BJ (cell line): ENCODE data around the gene CASP7. TPM values are rescaled to one million over a fixed set of nuclear protein-coding genes. Genes with fewer than 3 reads are reported as not detected.
A peak's percentile ranks its signal among the peaks of the same experiment; 100 is the strongest.

Experiments
- CTCF ChIA-PET: fragments of 350-600 bp; formaldehyde crosslinking; extraction: SDS; loops from one replicate; lab custom pipeline; 2021; ENCODE audit warnings: antibody characterized with exemption, inconsistent platforms; lab: Yijun Ruan, JAX
- POLR2A ChIA-PET: fragments of 300-600 bp; sonication (Branson Sonifier 250); formaldehyde crosslinking; extraction: SDS; loops from one replicate; lab custom pipeline; 2021; ENCODE audit warnings: antibody characterized with exemption; lab: Charles Lee
- DNase-seq: peaks from one replicate; pipeline ENCODE4 v3.0.0-alpha.2; 2011; ENCODE audit warnings: low read depth
- H3K27me3 ChIP-seq: 2 replicates; pipeline ENCODE4 v1.6.0; 2011; ENCODE audit warnings: low read length; ENCODE audit not compliant: control insufficient read depth, insufficient read depth
- H3K36me3 ChIP-seq: 2 replicates; pipeline ENCODE4 v1.5.1; 2011; ENCODE audit warnings: low read length; ENCODE audit not compliant: control insufficient read depth, insufficient read depth
- H3K4me3 ChIP-seq: 2 replicates; pipeline ENCODE4 v1.5.1; 2011; ENCODE audit warnings: low read depth, mild to moderate bottlenecking, control low read depth, low read length
- polyA plus RNA-seq: library from polyadenylated mRNA; depleted of rRNA; stranded (reverse); fragments of >200 nt; gene quantifications from 2 replicates; pipeline ENCODE4 v1.2.3, GENCODE V29; 2011
- TF ChIP-seq, protein P1 (sequence below): IDR thresholded peaks from 2 replicates; pipeline ENCODE4 v1.5.1; 2011; ENCODE audit warnings: low read depth, mild to moderate bottlenecking, control low read depth, inconsistent platforms, low read length, moderate library complexity; ENCODE audit not compliant: insufficient read depth

The CASP7 gene
- polyA plus RNA-seq, 1 experiment, result 22.9 TPM

- no peak for DNase-seq
- H3K36me3 ChIP-seq, result no peaks in the 10 kb centered on the region
- POLR2A ChIA-PET, result no interaction called here
- CTCF ChIA-PET, result no interaction called here
- H3K27me3 ChIP-seq, result no peaks in the 10 kb centered on the region
- TF ChIP-seq, protein P1, sequence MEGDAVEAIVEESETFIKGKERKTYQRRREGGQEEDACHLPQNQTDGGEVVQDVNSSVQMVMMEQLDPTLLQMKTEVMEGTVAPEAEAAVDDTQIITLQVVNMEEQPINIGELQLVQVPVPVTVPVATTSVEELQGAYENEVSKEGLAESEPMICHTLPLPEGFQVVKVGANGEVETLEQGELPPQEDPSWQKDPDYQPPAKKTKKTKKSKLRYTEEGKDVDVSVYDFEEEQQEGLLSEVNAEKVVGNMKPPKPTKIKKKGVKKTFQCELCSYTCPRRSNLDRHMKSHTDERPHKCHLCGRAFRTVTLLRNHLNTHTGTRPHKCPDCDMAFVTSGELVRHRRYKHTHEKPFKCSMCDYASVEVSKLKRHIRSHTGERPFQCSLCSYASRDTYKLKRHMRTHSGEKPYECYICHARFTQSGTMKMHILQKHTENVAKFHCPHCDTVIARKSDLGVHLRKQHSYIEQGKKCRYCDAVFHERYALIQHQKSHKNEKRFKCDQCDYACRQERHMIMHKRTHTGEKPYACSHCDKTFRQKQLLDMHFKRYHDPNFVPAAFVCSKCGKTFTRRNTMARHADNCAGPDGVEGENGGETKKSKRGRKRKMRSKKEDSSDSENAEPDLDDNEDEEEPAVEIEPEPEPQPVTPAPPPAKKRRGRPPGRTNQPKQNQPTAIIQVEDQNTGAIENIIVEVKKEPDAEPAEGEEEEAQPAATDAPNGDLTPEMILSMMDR, result no peak
- no peak overlapping the region for H3K4me3 ChIP-seq
Observed at GRCh38 chr10:113661332-113661731, 18.4 kb upstream of the CASP7 start.

- no peak overlapping the region for H3K4me3 ChIP-seq
- H3K27me3 ChIP-seq, result no peaks in the 10 kb centered on the region
- no peak for DNase-seq
- H3K36me3 ChIP-seq, result no peaks in the 10 kb centered on the region
- TF ChIP-seq, protein P1, result no peak
- ChIA-PET CTCF (interaction anchor here (0.7 kb wide), 2 partner anchors 16 to 77 kb away, joined by 3 to 7 read pairs; no protein-coding TSS in a partner anchor), POLR2A (no interaction called here)
Observed at GRCh38 chr10:113663142-113663541, 16.6 kb upstream of the CASP7 start.

- POLR2A ChIA-PET, result no interaction called here
- Histone ChIP-seq H3K27me3 (no peaks in the 10 kb centered on the region), H3K4me3 (no peak within 1 kb of the TSS), H3K36me3 (no peaks in the 10 kb centered on the region)
- CTCF ChIA-PET, result interaction anchor here (0.7 kb wide), 1 partner anchor 78 kb away, joined by 3 read pairs; no protein-coding TSS in a partner anchor
- TF ChIP-seq, protein P1, result no peak
- DNase-seq, result no peak
Observed at GRCh38 chr10:113663908-113664307, 15.8 kb upstream of the CASP7 start, which contains the start of gene NRAP. Gene NRAP (minus strand): TSS chr10:113664041. CDS start chr10:113663882, 159 bp downstream.

DNA sequence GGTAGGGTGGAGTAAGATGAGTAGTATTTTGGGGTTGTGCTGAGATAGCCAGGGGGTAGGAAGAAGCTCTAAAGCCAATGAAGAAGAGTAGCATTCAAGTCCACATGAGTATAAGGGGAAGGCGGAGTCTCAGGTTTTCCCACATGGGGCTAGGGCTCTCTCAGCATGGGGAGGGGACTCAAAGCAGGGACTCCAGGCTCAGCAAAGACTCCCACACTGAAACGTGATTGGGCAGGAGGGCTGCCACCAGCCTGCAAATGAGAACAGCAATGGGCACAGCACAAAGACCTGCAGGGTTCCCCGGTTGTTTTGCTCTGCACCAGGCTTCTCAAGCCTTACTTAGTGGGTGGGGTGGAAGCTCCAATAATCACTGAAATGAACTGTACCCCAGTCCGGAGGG lies 14.4 kb upstream of the CASP7 start:
- TF ChIP-seq, protein P1, result no peak
- ChIA-PET CTCF (interaction anchor here (2.9 kb wide), 1 partner anchor 14 kb away, joined by 13 read pairs; the partner anchor contains the start of gene CASP7), POLR2A (no interaction called here)
- DNase-seq, result no peak
- no peaks in the 10 kb centered on the region; the same call in 1 of the 2 replicates for H3K27me3 ChIP-seq
- no peak overlapping the region for H3K4me3 ChIP-seq
- H3K36me3 ChIP-seq, result no peaks in the 10 kb centered on the region

GRCh38 chr10:113665806-113666354 lies 13.8 kb upstream of the CASP7 start:
- Histone ChIP-seq H3K27me3 (no peaks in the 10 kb centered on the region; the same call in 1 of the 2 replicates), H3K4me3 (no peak overlapping the region), H3K36me3 (no peaks in the 10 kb centered on the region)
- POLR2A ChIA-PET, result no interaction called here
- TF ChIP-seq, protein P1, result no peak
- DNase-seq, result peak; percentile 67
- CTCF ChIA-PET, result interaction anchor here (2.9 kb wide), 1 partner anchor 14 kb away, joined by 13 read pairs; the partner anchor contains the start of gene CASP7
